GM18873 (cell line): ENCODE measurements around the gene MISP.
"Not testable (repeated sequence)": the region's sequence is repeated elsewhere in the genome, so short reads cannot be mapped to it uniquely, and the experiment has no call there.

Experiments
- ATAC-seq: cut with Tn5 transposase; IDR thresholded peaks from one replicate; pipeline ENCODE4 v1.9.1; 2021; ENCODE audit warnings: mild to moderate bottlenecking, moderate library complexity, moderate number of reproducible peaks; ENCODE audit not compliant: unreplicated experiment, low FRiP score

The MISP gene

GRCh38 chr19:745138-745537 lies 5.8 kb upstream of the MISP start:
- ATAC-seq = not testable (repeated sequence)

GRCh38 chr19:746208-746819 lies 4.6 kb upstream of the MISP start:
- no peak for ATAC-seq

GRCh38 chr19:746956-747355 lies 4.0 kb upstream of the MISP start:
- ATAC-seq = no peak

- ATAC-seq = no peak
Measured at GRCh38 chr19:747432-748273, 3.3 kb upstream of the MISP start.

GRCh38 chr19:748274-748598 lies 2.7 kb upstream of the MISP start:
- ATAC-seq = no peak

- ATAC-seq = no peak
Measured at GRCh38 chr19:749811-750210, 1.1 kb upstream of the MISP start.

- no peak for ATAC-seq
Measured at GRCh38 chr19:751501-752341, 809 bp downstream of the MISP start.

GRCh38 chr19:752652-753517 lies 2.0 kb downstream of the MISP start:
- no peak for ATAC-seq

GRCh38 chr19:754530-754929 lies 3.6 kb downstream of the MISP start:
- no peak for ATAC-seq

- no peak for ATAC-seq
Measured at GRCh38 chr19:755063-755462, 4.2 kb downstream of the MISP start.

- ATAC-seq = no peak
Measured at GRCh38 chr19:756236-756635, 5.3 kb downstream of the MISP start.

- no peak for ATAC-seq
Measured at GRCh38 chr19:756821-757688, 6.1 kb downstream of the MISP start.

- no peak for ATAC-seq
Measured at GRCh38 chr19:757811-758668, 7.1 kb downstream of the MISP start.

GRCh38 chr19:763181-763580 lies 12.3 kb downstream of the MISP start:
- ATAC-seq = no peak

GRCh38 chr19:763869-764268 lies 13.0 kb downstream of the MISP start:
- ATAC-seq = no peak

- no peak for ATAC-seq
Measured at GRCh38 chr19:764301-764700, 13.4 kb downstream of the MISP start.

GRCh38 chr19:765179-765738 lies 14.3 kb downstream of the MISP start:
- no peak for ATAC-seq

GRCh38 chr19:768424-768823 lies 17.5 kb downstream of the MISP start:
- ATAC-seq = no peak
